Suppressor macrophage treated with lipopolysaccharide for 1 hour (primary cell): ENCODE measurements around the gene PEAR1.

ENCODE experiments used
- DNase-seq, 3 donors: peaks; one replicate each; pipeline ENCODE4 v3.0.0-alpha.2; 2020 to 2022

Gene PEAR1

GRCh38 chr1:156901966-156902915, 8.7 kb downstream of the PEAR1 start:
- DNase-seq, result no peak

- no peak for DNase-seq
Observed at GRCh38 chr1:156903328-156904091, 10.0 kb downstream of the PEAR1 start.

- DNase-seq, result no peak
Observed at GRCh38 chr1:156904187-156904959, 10.9 kb downstream of the PEAR1 start.

GRCh38 chr1:156905176-156905575, 11.7 kb downstream of the PEAR1 start:
- DNase-seq, result no peak

GRCh38 chr1:156905651-156906050, 12.1 kb downstream of the PEAR1 start:
- peak; percentile 49 to 70 (median 53) for DNase-seq

DNA sequence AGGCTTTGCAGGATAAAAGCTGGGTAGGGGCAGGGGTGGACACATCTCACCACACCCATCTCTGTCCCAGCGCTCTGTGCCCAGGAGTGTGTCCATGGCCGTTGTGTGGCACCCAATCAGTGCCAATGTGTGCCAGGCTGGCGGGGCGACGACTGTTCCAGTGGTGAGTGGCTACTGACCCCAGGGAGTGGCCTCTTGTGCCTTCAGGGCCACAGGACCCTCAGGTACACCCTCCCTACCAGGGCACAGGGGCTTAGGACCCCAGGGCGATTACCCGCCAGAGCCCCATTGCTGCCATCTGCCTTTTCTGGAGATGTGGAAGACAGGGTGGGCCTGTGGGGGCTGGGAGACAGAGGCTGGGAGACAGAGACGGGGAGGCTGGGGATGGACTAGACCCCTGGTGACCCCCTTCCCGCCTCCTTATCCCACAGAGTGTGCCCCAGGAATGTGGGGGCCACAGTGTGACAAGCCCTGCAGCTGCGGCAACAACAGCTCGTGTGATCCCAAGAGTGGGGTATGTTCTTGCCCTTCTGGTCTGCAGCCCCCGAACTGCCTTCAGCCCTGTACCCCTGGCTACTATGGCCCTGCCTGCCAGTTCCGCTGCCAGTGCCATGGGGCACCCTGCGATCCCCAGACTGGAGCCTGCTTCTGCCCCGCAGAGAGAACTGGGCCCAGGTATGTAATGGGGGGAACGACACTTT, 12.8 kb downstream of the PEAR1 start:
- DNase-seq, result no peak

DNA sequence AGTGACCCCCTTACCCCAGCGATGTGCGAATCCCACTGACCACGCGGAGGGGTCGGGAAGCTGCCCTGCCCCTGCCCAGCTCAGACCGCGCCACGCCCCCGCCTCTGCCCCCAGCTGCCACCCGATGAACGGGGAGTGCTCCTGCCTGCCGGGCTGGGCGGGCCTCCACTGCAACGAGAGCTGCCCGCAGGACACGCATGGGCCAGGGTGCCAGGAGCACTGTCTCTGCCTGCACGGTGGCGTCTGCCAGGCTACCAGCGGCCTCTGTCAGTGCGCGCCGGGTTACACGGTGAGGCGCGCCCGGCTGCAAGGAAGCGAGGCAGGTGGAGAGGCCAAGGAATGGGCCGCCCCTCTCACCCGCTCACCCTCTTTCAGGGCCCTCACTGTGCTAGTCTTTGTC, 15.0 kb downstream of the PEAR1 start:
- DNase-seq, result no peak

GRCh38 chr1:156908955-156909354, 15.4 kb downstream of the PEAR1 start:
- DNase-seq, result no peak

- no peak for DNase-seq
Observed at GRCh38 chr1:156909671-156910070, 16.2 kb downstream of the PEAR1 start.

DNA sequence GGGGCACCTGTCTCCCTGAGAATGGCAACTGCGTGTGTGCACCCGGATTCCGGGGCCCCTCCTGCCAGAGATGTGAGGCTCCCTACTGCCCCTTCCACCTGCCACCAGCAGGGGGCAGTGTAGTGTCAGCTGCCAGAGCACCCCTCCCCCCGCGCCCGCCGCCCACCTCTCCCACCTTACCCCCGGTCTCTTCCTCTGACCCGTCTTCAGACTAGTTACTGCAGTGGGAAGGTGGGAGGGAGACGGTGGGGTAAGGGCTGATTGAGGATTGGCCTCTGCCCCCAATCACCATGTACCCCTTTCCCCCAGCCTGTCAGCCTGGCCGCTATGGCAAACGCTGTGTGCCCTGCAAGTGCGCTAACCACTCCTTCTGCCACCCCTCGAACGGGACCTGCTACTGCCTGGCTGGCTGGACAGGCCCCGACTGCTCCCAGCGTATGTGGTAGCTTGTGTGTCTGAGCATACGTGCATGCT, 16.8 kb downstream of the PEAR1 start:
- peak; percentile 40 to 63 (median 40) for DNase-seq

GRCh38 chr1:156911577-156912298, 18.2 kb downstream of the PEAR1 start:
- DNase-seq, result peak; percentile 51 to 64 (median 63)

GRCh38 chr1:156912310-156912709, 18.8 kb downstream of the PEAR1 start:
- no peak for DNase-seq

- DNase-seq, result no peak
Observed at GRCh38 chr1:156912861-156913808, 19.6 kb downstream of the PEAR1 start.

DNA sequence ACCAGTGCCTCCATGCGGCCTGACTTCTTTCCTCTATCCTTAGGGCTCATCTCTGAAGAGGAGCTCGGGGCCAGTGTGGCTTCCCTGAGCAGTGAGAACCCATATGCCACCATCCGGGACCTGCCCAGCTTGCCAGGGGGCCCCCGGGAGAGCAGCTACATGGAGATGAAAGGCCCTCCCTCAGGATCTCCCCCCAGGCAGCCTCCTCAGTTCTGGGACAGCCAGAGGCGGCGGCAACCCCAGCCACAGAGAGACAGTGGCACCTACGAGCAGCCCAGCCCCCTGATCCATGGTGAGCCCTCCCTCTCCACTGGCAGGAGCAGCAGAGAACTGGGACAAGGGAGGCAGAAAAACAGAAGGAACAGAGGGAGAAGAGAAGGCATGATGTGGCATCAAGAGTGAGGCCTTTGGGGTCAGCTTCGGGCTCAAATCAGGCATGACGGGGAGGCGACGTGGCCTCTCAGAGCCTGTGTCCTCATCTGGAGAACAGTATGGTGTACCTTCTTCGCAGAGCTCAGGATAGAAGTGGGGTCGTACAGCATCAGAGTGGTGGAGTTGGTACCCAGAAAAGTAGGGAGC, 20.4 kb downstream of the PEAR1 start:
- no peak for DNase-seq

DNA sequence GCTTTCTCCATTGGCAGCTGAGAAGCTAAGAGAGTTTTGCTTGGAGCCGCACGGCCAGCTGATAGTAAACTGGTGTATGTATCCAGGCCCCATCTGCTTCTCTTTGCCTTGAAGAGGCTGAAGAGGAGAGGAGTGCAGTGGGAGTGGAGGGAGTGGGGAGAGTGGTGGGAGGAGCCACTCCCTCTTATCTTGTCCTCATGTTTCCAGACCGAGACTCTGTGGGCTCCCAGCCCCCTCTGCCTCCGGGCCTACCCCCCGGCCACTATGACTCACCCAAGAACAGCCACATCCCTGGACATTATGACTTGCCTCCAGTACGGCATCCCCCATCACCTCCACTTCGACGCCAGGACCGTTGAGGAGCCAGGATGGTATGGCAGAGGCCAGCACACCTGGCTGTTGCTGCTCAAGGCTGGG, 20.9 kb downstream of the PEAR1 start:
- no peak for DNase-seq

DNA sequence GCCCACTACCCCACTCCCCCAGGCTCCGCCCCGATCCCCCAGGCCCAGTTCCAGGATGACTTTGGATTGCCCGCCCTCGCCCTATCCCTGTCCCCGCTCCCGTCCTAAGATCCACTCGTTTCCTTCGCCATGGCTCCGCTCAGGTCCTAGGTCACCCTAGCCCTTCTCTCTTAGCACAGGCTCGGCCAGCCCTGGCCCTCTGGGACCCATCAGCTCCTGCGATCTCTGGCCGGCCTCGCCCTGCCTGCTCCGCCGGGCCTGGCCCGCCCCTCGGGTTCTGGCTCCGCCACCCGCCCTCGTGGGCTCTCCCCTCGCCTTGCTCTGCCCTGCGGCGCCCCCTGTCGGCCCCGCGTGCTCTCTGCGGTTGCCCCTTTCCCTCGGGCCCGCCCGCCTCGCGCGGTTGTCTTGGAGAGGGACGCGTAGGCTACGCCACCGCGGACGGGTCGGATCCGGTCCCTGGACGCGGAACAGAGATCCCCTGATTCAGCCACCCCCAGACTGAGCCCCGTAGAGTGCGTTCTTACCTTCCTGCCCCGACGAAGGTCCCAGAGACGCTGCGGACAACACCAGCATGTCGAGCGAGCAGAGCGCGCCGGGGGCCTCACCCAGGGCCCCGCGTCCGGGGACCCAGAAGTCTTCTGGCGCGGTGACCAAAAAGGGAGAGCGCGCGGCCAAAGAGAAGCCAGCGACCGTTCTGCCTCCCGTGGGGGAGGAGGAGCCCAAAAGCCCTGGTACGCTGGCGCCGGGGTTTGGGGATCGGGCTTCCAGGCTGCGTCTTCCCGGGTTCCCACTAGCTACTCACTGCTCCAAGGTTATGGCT, 26.9 kb downstream of the PEAR1 start, which contains the start of gene LRRC71:
Gene LRRC71 (plus strand): TSS at position 400 of the 820 bp plus-strand sequence. CDS start 172 bp downstream, at position 572.
- peak; percentile 88 to 96 (median 93) for DNase-seq

DNA sequence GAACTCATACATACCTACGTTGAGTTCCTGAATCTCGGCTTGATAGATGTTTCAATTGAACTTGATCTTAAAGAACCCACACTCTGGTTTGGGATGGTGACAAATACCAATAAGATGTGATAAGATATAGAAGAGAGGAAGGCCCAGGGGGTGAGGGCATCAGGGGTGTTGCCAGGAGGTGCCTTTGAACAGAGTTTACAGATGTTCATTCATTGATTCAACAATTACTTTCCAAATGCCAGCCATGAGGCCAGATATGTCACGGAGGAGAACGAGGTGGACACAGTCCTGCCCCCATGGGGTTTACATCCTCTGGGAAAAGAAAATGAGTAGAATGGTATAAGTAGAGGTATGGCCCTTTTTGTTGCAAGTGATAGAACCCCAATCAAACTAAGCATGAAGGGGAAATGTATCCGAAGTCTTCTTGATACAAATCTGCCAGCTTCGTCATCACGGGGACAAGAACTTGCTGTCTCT, 27.6 kb downstream of the PEAR1 start:
- DNase-seq, result no peak

GRCh38 chr1:156922986-156923669, 29.6 kb downstream of the PEAR1 start:
- DNase-seq, result no peak
